TTC549 (cell line): ENCODE results near the gene COL19A1.

Experiments
- FAIRE-seq: peaks from 2 replicates; lab custom pipeline; 2012; peaks lifted over from hg19 to GRCh38; lab: Jason Lieb, UNC

The COL19A1 gene

DNA sequence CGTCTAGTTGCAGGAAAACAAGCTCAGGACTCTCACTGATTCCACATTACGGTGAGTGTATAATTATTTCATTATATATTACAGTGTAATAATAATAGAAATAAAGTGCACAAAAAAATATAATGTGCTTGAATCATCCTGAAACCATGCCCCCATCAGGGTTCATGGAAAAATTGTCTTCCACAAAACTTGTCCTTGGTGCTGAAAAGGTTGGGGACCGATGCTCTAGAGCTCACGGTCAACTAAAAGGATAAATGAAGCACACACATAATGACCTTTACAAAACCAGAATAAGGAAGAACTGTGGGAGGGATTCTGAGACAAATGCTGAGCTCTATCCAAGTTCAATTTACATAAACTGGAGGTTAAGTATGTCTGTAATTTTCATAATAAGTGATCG is 194.3 kb downstream of the COL19A1 start:
- no peak for FAIRE-seq

DNA sequence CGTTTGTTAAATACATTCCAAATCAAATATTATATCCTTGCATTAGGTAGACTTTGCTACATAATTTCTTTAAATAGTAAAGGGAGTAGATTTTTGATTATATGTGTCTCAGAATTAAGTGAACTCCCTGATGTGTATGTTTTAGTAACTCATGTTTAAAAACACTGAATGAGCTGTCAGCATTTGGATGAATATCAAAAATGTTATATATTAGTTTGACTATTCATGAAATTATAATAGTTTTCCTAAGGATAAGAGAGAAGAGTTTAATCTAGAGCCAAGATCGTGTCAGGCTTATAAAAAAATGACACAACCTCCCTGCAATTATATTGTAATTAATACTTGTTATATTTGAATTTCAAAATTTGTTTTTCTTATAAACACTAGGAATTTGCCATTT is 195.2 kb downstream of the COL19A1 start:
- no peak for FAIRE-seq

DNA sequence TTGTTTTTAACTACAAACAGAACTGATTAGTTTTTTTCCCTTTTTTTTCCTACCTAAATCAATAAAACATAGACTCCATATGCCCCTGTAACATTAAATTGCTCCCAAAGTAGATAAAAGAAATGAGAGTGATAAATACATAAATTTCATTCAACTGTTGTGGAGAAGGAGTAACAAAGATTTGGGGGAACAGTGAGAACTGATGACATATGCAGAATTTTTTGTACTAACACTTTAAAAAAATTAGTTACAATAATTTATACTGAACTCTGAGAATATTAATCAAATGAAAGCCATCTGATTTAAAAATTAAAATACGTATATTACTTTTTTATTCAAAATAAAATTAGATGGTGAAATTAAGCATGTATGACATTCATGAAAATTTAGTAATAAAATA is 195.7 kb downstream of the COL19A1 start:
- no peak for FAIRE-seq

DNA sequence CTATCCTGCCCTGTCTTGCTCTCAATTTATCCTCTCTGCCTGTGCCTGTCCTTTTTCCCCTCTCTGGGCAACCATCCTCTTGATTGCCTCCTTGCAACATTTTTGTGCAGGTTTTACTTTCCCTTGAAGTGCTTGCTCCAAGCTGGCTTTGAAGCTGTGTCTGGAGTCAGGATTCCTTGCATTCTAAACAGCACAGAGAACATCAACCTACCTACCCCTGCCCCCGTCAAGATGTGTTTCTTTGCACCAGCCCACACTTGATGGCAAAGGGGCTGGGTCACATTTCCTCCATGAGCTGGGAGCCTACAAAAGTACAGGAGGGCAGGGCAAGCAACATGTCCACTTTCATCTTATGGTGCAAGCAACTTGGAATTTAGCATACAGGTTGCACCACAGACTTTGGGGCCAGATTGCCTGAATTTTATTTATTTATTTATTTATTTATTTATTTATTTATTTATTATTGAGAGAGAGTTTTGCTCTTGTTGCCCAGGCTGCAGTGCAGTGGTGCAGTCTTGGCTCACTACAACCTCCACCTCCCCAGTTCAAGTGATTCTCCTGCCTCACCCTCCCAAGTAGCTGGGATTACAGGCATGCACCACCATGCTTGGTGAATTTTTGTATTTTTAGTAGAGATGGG is 206.3 kb downstream of the COL19A1 start:
- no peak for FAIRE-seq

DNA sequence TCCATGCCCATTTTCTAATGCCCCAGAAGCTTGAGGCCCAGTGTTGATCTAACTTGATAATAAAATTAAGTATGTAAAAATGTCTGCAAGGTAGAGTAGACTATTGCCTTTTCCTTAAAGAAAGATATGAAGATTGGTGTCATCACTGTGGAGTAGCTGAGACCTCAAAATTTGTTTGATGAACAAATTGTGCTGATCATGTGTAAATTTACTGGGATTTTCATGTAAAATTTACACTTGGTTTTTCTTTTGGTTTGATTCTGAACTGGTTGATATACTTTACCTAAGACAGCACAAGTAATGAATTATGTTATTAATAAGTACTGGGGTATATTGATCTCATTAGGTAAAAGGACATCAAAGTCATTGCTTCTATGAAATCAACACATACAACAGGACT is 207.3 kb downstream of the COL19A1 start:
- no peak for FAIRE-seq

DNA sequence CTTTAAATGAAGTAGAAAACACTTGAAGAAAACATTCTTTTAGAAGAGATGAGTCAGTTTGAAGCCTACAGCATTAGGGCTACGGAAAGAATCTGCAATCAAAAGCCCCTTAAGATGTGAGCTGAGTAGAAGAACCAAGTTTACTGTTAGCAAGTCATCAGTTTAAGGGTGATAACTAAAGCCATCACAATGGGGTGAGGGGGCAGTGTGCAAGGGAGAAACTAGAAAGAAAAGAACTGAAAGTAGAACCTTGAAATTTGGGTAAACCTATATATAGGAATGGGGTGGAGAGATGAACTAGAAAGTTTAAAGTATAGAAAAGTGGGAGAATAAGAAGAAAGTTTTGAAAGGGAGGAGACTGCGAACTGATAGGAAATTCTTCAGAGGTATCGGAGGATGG is 212.9 kb downstream of the COL19A1 start:
- no peak for FAIRE-seq

DNA sequence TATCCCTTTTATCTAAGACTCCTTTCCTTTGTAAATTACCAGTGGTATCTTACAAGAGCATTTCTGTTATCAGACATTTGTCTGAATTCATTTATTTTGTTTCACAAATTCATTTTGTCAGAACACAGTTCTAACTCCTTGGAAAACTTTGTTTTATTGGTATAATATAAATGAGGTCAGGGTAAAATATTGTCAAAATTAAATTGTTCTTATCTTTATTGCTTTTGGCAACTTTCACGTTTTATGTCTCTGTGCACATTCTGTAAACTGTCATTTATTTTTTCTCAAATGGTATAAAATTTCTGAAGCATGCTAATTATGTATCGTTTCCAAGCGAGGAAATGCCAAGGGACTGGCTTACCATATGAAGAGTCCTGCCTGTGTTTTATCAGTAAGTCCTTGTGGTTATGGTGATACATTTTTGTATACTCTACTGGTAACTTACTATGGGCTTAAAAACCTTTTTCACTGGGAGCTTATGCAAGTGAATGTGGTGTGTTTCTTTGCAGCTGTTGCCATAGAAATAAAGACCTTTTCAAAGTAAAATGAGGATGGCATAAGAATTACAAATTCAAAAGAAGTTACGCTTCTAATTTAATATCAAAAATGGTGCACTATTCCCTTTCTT is 214.2 kb downstream of the COL19A1 start:
- FAIRE-seq: no peak

DNA sequence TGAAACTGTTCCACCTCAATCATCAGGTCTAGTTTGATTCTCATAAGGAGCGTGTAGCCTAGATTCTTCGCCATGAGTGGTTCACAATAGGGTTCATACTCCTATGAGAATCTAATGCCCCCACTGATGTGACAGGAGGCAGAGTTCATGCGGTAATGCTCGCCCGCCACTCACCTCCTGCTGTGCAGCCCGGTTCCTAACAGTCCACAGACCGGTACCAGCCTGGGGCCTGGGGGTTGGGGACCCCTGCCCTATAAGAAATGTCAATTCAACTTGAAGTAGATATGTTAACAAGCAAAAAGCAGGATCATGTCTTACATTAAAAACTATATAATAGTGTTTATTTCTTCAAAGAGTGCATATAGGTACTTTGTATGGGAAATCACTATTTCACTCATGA is 216.5 kb downstream of the COL19A1 start:
- FAIRE-seq: no peak

DNA sequence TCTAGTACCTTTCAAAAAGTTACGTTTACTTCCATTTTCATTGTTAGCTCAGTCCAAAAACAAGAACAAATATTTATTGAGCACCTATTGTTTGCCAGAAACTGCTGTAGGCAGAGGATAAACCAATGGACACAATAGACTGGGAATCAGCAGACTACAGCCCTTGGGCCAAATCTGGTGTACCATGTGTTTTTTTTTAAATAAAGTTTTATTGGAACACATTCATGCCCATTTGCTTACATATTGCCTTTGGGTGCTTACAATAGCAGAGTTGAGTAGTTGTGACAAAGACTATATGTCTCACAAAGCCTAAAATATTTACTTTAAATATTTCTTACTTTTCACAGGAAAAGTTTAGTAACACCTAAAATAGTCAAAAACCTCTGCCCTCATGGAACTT is 220.4 kb downstream of the COL19A1 start:
- FAIRE-seq: no peak

DNA sequence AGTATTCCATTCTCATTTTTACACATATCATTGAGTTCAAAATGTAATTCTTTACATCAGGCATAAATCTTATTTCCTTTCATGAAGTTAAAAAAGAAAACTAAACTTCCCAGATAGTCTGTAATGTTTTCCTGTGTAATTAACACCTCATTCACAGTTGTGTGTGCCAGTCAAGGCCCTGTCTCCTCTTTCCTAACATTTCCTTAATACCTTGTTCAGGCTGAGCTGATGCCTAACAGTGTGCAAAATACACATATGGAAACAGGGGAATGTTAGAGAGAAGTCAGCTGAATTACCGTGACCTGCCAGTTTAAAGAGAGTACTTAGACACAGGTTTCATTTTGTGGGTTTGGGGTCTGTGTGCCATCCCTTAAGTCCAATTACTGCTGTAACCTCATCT is 227.8 kb downstream of the COL19A1 start:
- FAIRE-seq: no peak

DNA sequence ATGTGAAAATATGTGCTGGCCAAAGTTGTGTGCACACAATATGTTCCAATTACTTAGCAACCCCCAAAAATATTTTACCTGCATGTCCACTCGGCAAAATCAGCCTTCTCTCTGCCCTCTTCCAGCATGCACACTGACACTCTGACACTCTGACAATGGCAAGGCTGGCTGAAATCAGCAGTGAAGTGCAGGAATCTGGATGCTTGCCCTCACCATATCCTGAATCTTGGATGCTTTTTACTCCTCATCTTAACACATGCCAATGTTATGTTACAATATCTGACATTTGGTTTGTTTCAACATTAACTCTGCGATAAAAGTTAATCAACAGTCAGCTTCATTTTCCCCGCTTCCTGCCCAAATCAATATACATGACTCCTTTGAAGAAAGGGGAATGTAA is 233.4 kb downstream of the COL19A1 start:
- FAIRE-seq: no peak

DNA sequence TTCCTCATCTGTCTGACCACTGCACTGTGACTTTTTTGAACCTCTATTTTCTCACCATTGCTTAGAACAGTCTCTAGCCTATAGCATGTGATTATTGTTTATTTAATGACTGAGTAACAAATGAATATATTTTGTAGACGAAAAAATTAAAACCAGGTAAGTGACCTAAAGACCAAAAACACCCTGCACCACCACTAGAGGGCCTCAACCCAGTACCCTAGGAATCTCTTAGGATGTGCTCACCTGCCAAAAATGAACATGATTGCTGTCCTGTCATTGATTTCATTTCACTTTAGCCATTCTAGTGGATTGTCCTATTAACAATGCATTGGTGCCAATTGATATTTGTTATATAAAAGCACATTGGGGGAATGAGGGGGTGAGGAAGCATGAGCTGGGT is 237.4 kb downstream of the COL19A1 start:
- FAIRE-seq: no peak

DNA sequence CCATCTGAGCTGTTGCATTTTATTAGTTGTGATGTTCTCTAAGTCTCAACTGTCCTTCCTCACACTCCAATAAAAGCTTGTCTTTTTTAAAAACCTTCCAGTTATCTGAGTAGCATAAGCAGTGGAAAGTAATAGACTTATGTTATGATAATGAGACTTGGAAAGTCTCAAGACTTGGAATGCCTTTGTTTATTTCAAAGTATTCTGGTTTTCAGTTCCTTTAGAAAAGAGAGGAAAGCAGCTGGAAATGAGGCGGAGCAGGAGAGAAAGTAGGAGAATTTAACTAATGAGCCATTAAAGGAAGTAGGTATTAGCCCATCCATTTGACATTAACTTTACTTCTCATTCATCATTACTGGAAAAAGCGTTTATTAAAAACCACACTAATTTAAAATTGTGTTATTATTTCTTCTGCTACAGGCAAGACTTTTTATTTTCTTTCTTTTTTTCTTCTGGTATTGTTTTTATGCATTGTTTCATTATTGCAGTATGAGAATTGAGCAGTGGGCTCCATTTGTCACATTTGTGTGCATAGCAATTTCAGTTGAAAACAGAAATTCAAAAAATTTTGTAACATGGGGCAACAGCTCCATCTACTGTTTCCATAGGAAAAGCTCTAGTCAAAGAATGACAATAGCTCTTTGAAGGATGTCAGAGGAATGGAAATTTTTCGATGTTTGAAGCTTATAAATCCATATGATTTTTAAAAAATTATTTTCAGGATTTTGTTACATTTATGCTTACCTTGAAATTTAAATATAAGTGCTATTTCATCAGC is 241.7 kb downstream of the COL19A1 start:
- FAIRE-seq: peak; percentile 62

DNA sequence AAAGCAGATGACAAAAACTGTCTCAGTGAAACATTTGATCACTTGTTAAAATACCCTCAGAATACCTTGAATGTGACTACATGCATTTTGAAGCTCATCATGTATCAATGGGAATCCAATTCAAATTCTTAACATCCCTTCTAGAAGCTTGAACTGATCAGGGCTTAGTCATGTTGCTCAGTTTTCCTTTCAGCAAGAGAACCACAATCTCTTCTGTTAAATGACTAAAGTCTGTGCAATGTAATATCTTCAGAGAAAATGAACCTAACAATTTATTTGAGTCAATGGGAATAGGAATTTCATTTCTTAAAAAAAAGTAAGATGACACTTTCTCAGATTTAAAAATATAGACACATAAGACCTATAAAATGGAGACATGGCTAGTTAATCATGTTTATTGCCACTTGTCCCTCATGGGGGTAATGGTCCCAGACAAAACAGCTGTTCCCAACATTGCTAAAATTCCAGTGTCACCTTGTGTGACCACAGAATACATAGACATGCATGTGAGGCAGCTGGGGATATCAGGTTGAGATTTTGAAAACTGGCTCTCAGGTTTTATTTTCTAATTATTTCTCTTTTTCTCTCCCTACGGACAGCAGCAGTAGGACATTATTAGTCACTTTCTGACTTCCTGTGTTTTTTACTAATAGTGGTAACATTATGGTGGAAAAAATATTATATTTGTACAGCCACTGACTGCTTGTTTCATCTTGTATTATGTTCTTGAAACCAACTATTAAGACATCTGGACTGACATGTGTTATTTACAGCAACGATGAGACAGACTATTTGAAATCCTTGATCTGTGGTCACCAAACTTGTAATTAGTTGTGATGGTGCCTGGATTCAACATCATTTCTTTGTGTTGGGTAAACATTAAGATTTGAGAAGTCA is 244.0 kb downstream of the COL19A1 start:
- FAIRE-seq: no peak

DNA sequence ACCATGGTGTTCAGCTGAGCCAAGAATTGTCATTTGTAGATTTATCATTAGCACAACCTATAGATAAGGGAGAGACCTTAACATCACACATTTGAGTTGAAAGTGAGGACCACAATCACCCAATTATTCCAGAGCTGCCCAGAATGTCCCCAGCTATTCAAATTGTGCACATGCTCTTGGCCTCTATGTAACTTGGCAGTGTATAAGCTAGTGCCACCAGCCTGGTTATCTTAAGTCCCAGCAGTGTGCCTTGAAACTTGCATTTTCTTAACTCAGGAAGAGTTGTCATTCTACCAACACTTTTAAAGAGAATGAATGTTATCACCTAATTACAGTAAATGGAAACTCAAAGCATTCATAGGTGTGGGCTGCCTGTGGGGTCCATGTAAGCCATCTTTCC is 245.4 kb downstream of the COL19A1 start:
- FAIRE-seq: no peak

DNA sequence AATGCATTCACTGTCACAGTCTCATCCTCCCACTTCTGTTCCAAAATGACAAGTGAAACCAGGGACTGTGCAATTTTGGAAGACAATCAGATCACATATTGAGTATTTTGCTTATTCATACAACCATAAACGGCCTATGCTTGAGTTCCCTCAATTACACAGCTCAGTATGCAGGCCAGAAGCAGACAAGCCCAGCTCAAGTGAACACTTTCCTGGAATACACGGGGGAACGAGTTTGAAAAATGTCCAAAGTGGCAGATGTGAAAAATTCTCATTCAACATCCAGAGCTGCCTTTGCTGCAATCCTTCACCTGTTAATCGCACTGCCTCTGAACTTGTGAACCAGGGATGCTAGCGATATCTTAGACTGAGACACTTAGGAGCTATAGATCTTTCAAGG is 246.4 kb downstream of the COL19A1 start:
- FAIRE-seq: no peak

DNA sequence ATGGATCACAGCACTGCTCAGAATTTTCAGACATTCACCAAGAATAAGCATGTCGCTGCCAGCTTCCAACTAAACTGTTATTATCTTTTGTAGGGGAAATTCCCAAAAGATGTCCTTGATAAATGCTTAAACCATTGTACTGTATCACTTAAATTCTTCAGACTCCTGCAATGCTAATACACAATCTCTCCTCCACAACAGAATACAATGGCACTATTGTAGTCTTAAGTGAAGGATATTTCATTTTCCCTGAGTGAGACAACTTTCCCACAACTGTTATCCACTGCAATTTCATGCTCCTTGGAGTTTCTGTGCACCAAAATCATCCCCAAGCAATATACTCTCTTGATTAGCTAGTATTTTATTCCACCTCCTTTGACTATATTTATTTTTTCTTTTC is 246.8 kb downstream of the COL19A1 start:
- no peak for FAIRE-seq

DNA sequence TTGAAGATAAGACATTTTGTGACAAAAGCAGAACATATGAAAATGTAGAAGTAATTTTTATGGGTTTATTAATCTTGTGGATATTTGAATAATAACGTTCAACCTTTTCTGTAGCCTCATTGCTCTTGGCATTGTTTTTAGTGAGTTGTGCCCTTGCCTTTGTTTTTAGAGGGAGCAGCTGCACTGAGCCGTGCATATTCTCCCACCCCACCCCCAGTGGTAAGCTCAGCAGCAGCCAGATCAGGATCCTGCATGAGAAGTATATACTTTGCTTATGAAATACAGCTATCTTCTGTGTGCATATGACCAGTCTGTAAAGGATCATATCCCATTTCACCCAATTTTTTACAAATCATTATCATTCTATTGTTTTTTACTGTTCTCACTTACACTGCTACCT is 252.3 kb downstream of the COL19A1 start:
- FAIRE-seq: no peak

DNA sequence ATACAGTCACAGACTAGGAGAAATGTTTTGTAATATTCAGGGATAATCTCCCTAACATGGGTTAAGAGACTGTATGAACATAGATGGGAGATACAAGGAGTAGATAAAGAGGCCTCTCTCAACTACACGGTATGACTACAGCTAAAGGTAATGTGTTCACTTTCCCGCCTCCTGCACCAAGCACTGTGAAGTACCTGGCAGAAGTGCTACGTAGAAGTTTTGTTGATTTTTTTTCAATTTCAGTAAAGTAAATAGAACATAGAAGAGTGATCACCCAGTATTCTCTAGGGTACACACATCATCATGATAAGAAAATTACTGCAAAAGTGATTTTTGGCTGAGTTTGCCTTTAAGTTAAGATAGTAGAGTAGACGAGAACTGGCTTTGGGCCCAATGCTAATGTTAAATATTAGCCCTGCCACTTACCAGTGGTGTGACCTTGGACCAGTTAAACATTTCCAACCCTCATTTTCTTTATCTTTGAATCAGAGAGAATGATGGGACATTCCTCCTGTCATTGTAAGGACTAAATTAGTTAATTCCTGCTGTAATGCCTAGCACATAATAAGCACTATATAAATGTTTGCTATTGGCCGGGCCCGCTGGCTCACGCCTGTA is 253.0 kb downstream of the COL19A1 start:
- FAIRE-seq: no peak

DNA sequence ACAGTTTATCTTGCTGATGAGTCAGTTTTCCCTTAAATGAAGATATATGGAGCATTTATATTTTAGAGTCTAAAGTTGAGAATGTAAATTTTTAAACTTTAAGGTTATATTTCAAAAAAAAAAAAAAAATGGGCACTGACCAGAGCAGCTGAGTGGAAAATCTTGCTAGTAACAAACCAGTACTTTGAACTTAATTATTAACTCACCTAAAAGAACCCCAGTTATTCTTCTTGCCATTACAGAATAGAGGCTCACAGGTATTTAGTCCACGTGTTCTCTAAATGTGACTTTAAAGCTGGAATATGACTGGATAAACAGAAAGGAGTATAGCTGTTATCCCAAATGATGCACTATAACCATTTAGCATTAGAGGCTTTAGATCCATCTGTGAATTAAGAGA is 258.1 kb downstream of the COL19A1 start:
- no peak for FAIRE-seq

DNA sequence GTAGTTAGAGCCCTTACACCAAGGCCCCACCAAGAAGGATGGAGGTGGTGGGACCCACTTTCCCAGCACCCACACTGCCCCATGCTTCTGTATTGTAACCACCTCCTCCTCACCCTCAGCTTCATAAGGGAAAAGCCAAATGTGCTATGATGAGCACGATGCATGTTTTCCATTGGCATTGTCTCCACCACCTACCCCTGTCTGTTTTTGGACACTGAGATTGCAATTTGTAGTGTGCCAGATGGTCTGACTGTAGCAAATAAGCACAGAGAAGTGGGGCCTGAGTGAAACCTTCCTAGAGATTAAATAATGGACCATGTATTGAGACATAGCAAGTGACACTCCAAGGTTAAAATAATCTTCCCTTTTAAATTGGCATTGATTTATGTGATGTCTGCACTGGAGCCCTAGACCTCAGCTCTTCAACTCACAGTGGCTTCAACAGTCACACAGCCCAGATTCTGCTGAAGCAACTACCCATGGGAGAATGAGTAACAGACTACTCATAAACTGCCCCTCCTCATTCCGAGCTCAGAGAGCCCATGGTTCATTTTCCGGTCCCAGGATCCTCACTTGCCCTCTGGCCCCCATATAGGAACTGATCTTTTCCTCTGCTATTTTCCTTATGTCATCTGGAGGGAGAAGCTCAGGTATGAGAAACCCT is 258.7 kb downstream of the COL19A1 start:
- FAIRE-seq: no peak

DNA sequence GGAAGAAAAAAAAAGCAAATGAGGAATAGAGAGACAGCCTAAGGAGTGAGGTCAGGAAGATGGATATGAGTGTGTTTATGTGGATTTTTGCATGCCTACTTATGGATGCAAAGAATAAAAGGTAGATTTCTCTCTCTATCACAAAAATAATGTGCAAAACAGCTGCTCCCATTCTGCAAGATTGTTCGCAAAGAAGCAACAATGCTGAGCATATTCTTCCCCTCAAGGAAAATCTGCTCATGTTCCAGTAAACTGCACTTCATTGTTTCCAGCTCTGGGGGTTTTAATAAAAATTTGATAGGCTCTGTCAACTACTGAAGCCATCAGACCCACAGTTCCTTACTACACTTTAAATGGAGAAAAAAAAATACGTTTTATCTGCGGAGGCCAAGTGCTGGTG is 259.2 kb downstream of the COL19A1 start:
- FAIRE-seq: no peak
